Right ventricle myocardium inferior (tissue), 1 donor: Measurements from ENCODE around the gene CNTN5. TPM values are rescaled to one million over a fixed set of nuclear protein-coding genes. Genes with fewer than 3 reads are reported as not detected.
"Not testable (repeated sequence)": the region's sequence is repeated elsewhere in the genome, so short reads cannot be mapped to it uniquely, and the experiment has no call there.

Source experiments
- ATAC-seq: fragments of 200-7000 bp; cut with Tn5 transposase; one replicate; pipeline ENCODE4 v1.9.1; 2020; ENCODE audit warnings: mild to moderate bottlenecking, moderate library complexity
- DNase-seq: peaks from one replicate; pipeline ENCODE4 v3.0.0; 2021; ENCODE audit errors: missing footprints
- intact Hi-C: fragments of 100-400 bp; cut with DNase I; formaldehyde crosslinking; loops from one replicate; pipeline ENCODE4 v1.11.0; 2022
- total RNA-seq: library from RNA; stranded (reverse); fragmentation: NEBNext Ultra II Directional; extraction: Animal tissue kit (Norgen Biotek cat#: 25700); gene quantifications from one replicate; pipeline ENCODE4 v1.2.1, GENCODE V29; 2021
- donor health status: DM: no; HTN: yes; CAD: no; lungs with severe emphysema.

Gene CNTN5
- total RNA-seq, 1 donor from 2014 or later, result not detected

DNA sequence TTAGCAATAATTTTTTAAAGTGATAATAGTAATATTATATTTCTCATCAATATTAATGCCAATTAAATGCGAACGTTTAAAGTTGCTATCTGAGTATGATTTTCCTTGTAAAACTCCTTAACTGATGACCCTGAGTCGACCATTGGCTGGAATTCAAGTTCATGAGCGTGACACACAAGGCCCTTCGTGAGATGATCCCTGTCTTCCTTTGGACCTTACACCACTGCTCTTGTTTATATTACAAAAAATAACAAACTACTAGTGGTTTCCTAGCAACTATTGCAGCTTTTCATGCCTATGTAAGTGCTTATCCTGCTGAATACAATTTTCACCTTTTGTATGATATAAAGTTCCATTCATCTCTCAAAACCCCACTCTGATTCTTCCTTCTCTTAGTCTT, 752.9 kb downstream of the CNTN5 start:
- DNase-seq, result no peak
- intact Hi-C loops, result no loop called here
- ATAC-seq, result no peak

DNA sequence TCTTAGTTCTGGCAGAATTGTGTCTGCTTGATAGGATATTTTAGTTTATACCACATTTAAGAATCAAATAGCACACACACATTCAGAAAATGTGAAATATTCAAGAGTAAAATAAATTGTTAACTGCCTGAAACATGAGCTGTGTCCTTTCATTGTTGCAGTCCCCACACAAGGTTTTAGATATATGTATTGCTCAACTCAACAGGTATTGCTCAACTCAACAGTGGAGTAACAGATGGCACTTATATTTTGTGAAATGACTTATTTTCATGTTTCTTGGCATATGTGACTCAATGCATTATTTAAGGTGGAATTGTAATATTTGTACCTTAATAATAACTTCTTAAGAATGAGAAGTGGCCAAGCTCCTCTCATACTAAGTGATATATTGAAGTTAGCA, 760.3 kb downstream of the CNTN5 start:
- DNase-seq (no peak), ATAC-seq (no peak)
- intact Hi-C loops, result no loop called here

DNA sequence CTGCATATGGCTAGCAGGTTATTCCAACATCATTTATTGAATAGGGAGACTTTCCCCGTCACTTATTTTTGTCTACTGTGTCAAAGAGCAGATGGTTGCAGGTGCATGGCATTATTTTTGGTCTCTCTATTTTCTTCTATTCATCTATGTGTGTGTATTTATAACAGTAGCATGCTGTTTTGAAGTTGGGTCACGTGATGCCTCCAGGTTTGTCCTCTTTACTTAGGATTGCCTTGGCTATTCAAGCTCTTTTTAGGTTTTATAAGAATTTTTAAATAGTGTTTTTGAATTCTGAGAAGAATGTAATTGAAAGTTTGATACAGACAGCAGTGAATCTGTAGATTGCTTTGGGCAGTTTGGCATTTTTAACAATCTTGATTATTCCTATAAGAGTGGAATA, 770.6 kb downstream of the CNTN5 start:
- ATAC-seq (no peak), DNase-seq (no peak)
- intact Hi-C loops, result no loop called here

DNA sequence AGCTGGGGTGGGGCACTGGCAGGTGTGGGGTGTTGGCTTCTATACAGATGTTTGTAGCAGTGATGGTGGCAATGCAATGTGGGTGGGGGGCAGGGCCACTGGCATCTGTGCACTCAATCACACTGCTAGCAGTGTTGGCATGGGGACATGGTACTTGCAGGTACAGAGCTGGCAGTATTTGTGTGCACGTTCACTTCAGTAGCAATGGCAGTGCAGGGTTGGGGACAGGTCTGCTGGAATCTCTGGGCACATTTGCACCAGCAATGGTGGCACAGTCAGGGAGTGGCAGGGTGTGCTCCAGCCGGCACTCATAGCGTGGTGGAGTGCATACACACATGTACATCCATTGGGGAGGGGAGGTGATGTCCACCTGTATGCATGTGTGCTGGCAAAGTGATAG, 775.2 kb downstream of the CNTN5 start:
- intact Hi-C loops, result no loop called here
- DNase-seq (no peak), ATAC-seq (no peak)

DNA sequence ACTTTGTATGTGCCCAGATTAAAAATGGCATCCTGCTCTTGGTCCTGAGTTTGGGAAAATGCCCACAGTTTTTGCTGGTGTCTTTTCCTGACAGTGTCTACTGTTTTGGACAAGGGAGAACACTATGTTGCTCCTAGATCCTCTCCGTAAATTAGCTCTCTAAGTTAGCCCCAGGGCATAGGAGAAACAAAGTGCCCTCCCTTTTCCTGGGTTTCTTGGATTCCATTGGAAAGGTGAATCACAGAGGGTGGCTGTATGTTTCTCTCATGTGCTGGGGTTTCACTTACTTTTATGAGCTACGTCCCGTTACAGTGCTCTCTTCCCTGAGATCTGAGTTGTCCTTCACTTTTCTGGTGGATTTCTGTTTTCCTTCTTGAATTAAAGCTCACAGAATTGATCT, 782.8 kb downstream of the CNTN5 start:
- no peak for DNase-seq
- no peak for ATAC-seq
- intact Hi-C loops, result no loop called here

DNA sequence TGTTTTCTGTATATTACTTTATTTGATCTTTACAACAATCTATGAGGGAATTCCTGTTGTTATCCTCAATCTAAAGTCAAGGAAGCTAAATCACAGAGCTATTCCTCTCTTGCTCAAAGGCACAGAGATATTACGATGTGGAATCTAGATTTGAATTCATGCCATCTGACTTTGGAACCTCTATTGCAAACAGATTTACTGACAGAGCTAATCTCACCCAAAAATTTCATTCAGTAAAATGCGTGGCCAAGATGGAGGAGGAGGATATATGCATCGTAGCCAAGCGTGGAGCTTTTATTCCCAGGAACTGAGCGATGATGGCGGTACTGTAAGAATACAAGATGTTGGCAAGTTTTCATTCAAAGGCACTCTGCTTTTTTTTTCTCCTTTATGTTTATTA, 791.8 kb downstream of the CNTN5 start:
- no peak for ATAC-seq
- DNase-seq, result no peak
- intact Hi-C loops, result no loop called here

DNA sequence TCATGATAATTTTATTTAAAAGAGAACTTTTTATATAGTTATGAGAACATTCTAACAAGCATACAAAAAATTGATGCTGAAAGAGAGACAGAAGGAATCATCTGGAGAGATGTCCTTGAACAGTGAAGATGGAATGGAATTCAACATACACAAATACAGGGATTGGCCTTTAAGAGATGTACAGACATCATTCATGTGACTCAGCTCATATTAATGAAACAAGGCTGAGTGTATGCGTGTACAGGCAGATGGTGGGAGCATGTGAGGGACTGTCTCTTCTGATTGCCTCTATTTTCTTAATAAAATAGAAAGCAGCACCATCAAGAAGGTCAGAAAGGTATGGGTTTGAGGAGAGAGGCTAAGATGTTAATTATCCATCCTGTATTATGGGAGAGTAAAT, 793.3 kb downstream of the CNTN5 start:
- intact Hi-C loops, result no loop called here
- ATAC-seq (no peak), DNase-seq (no peak)

DNA sequence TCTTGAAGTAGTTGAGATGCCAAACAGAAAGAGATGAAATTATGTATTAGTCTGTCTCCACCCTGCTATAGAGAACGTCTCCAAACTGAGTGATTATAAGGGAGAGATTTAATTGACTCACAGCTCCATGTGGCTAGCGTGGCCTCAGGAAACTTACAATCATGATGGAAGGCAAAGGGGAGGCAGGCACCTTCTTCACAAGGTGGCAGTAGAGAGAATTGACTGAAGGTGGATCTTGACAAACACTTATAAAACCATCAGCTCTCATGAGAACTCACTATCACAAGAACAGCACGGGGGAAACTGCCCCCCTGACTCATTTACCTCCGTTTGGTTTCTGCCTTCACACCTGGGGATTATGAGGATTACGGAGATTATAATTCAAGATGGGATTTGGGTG, 794.0 kb downstream of the CNTN5 start:
- intact Hi-C loops, result no loop called here
- no peak for DNase-seq
- ATAC-seq, result no peak

DNA sequence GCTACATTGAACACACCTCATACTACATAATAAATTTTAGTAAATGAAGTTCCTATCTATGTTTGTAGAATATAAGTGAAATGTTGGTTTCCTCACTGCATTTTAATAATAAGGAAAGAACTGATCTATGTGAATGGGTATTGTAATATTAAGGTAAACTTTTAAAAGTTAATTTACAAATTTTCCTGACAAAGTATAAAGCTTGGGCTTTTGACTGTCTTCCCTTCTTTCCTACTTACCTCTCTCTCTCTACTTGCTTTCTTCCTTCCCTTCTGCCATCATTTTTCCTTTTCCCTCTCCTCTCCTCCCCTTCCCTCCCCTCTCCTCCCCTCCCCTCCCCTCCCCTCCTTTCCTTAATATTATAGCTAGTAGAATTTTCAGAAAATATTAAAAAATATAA, 798.2 kb downstream of the CNTN5 start:
- ATAC-seq (no peak), DNase-seq (no peak)
- intact Hi-C loops, result no loop called here

DNA sequence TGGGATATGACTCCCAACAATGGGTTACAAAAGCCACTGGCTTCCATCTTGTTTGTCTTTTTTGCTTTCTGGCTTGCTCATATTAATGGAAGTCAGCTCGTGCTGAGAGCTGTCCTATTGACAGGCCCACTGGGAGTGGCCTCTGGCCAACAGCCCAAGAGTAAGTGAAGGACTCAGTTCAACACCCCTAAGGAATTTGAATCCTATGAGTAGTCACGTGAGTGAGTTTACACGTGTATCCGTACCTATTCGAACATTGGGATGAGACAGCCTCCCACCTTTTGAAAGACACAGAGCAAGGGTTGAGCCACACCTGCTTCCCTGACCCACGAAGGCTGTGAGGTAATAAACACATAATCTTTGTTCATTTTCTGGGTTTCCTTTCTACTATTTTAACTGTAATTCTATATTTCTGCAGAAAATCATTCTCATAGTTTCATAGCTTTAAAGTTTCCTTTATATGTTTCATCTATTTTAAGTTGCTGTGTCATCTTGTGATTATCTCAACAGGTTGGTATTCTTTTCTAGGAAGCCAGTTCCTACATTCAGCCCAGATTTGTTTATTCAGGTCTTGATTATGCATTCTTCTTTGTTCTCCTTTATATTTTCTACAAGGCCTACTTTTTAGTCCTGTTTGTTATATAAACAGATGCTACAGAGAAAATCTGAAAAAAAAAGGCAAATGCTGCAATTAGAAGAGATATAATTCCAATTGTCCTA, 802.3 kb downstream of the CNTN5 start:
- no peak for ATAC-seq
- intact Hi-C loops, result no loop called here
- no peak for DNase-seq

DNA sequence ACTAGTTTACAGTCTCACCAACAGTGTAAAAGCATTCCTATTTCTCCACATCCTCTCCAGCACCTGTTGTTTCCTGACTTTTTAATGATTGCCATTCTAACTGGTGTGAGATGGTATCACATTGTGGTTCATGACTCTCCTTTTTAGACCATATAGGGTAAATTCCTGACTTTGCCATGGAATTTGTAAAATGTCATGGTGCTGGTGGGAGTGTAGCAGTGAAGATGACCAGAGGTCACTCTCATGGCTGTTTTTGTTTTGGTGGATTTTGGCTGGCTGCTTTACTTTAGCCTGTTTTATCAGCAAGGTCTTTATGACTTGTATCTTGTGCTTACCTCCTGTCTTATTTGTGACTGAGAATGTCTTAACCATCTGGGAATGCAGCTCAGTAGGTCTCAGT, 816.0 kb downstream of the CNTN5 start:
- ATAC-seq, DNase-seq, intact Hi-C loops: not testable (repeated sequence)

DNA sequence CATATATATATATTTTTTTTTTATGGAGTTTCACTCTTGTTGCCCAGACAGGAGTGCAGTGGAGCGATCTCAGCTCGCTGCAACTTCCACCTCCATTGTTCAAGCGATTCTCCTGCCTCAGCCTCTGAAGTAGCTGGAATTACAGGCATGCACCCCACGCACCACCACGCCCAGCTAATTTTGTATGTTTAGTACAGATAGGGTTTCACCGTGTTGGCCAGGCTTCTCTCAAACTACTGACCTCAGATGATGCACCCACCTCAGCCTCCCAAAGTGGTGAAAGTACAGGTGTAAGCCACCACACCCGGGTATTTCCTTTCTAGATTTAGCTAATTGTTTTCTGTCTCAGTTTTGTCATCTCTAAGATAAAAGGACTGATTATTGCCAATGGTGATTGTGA, 821.1 kb downstream of the CNTN5 start:
- no peak for ATAC-seq
- DNase-seq, result no peak
- intact Hi-C loops, result no loop called here

DNA sequence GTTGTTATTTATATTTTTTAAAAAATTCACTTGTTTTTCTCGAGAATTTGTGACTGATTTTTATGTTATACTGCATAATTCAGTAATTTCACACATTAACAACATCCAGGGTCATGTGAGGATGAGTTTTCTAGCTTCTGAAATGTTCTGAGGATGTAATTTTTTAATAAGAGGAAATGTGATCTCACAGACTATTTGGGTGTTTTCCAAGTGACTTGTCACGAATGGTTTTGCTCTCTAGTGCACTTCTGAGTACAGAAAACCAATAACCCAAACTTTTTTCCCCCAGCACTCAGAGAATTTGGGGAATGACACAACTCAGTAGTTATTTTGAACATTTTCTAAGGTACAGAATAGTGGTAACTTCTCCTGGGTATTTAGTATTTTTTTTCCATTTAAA, 845.2 kb downstream of the CNTN5 start:
- ATAC-seq (no peak), DNase-seq (no peak)
- intact Hi-C loops, result no loop called here

DNA sequence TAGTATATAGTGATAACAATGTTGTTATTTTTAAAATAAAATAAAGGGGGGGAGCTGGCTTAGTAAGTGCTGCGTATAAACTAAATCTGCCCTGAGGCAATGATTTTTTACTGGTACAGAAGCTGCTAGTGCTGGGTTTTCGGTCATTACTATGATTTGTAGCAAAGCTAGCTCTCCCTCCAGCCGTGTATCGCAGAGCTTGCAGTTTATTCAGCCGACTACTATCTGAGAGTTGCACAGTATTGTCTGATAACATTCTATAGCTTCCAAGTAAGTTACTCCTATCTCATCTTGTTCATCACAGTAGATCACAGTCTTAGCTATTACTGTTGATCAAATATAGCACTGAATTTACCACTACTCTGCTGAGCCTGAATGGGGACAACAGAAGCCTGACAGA, 860.9 kb downstream of the CNTN5 start:
- DNase-seq (no peak), ATAC-seq (no peak)
- intact Hi-C loops, result no loop called here

DNA sequence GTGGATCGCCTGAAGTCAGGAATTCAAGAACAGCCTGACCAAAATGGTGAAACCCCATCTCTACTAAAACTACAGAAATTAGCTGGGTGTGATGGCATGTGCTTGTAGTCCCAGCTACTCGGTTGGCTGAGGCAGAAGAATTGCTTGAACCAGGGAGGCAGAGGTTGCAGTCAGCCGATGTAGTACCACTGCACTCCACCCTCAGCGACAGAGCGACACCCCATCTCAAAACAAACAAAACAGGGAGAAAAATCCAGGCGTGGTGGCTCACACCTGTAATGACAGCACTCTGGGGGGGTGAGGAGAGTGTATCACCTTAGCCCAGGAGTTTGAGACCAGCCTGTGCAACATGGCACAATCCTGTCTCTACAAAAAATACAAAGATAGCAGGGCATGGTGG, 864.0 kb downstream of the CNTN5 start:
- ATAC-seq, result no peak
- DNase-seq, result no peak
- intact Hi-C loops, result no loop called here

DNA sequence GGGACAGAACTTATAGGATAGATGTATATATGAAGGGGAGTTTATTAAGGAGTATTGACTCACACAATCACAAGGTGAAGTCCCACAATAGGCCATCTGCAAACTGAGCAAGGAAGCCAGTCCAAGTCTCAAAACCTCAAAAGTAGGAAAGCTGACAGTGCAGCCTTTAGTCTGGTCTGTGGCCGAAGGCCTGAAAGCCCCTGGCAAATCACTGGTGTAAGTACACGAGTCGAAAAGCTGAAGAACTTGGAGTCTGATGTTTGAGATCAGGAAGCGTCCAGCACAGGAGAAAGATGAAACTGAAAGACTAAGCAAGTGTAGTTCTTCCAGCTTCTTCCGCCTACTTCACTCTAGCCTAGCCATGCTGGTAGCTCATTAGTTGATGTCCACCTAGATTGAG, 866.7 kb downstream of the CNTN5 start:
- intact Hi-C loops, result no loop called here
- no peak for DNase-seq
- ATAC-seq, result no peak

DNA sequence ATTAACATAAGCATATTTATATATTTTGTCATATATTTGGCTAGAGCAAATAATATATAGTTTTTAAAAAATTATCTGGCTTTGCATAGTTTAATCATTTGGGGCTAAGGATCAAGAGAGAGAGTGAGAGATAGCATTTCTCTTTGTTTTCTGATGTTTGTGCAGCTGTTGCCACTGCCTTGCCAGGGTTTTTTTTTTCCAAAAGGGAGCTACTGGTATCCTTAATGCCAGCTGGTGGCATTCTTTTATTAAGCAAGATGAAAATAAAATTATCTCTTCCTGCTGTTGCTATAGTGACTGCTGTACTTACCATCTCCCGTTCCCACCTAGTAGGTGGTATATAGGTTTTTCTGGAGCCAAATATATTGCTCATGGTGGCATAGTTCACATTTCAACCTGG, 873.1 kb downstream of the CNTN5 start:
- intact Hi-C loops, result no loop called here
- DNase-seq (no peak), ATAC-seq (no peak)

DNA sequence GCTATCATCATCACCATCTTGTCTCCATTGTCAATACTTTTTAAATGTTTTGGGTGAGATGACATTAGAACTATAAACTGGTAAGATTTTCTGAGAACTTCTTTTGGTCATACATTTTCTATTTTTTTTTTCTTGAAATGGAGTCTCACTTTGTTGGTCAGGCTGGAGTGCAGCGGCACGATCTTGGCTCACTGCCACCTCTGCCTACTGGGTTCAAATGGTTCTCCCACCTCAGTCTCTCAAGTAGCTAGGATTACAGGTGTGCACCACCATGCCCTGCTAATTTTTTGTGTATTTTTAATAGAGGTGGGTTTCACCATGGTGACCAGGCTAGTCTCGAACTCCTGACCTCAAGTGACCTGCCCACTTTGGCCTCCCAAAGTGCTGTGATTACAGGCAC, 880.4 kb downstream of the CNTN5 start:
- DNase-seq (no peak), ATAC-seq (no peak)
- intact Hi-C loops, result no loop called here

DNA sequence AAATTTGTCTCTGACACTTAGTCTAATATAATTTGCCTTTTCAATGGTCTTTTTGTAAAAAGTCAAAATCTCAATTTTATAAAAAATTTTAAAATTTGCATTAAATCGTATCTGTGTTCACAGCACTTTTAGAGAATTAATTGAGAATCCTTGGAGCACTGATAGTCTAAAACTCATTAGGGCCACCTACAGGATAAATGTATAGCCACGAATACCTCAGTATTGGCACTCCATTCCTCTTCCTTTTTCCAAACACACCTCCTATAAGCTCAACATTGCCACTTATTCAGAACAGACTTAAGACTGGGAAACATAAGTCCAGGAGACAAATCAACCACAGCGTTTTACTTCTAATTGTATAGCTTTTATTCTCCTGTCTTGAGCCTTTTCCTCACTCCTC, 890.4 kb downstream of the CNTN5 start:
- DNase-seq (no peak), ATAC-seq (no peak)
- intact Hi-C loops, result no loop called here

DNA sequence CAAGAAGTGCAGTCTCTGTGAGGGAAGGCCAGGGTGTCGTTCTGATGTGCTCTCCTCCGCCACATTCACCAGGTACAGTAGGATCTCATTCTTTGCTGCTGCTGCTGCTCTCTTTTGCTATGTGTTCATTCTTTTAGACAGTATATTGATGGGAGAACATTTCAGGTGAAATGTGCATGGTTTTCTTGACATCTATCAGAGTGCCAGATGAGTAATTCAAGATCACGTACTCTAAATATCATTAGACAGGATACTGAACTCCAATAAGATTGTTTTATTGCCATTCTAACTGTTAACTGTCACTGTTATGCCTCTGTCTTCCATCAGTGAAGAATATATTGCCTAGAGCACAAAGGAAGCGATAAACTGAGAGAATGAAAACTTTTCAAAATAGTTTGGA, 895.3 kb downstream of the CNTN5 start:
- DNase-seq (no peak), ATAC-seq (no peak)
- intact Hi-C loops, result no loop called here

DNA sequence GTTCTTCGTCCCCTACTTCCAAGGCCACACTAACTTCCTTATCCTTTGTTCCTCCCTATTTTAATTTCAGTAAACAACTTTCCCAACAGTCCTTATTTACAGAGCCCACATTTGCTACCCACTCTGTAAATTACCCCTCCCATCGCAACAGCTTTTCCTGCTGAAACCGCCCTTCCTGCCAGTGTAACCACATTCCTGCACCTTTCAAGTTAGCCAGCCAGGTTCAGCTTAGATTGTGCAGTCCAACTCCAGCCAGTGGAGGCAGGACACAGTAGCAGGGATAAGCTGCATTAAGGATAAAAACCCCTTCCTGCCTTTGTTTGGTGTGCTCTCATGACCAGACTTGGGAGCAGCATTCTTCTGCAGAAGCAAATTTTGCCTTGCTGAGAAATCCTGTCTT, 898.0 kb downstream of the CNTN5 start:
- ATAC-seq, result no peak
- DNase-seq, result no peak
- intact Hi-C loops, result no loop called here
